ENCODE measurements around the gene AGTR1. TPM values are rescaled to one million over a fixed set of nuclear protein-coding genes. Genes with fewer than 3 reads are reported as not detected.

The AGTR1 gene
- 10 to 100 TPM in 1 of 2 donors, 1 to 10 TPM in 1; 5.3 to 16.5 TPM for total RNA-seq
- long read RNA-seq, partial matches to known transcripts: 0 of 3 reads
- long read RNA-seq, other reads (novel, unspliced or antisense): 2 of 3 reads

GRCh38 chr3:148697306-148698189 is at the start of gene AGTR1:
AGTR1 (plus strand) TSS chr3:148697903; CDS start chr3:148741036, 43,133 bp downstream.
- intact Hi-C loops (cut with DNase I): no loop called here
- ATAC-seq (peak; percentile 84 to 94), DNase-seq (peak; percentile 62)

- DNase-seq: no peak
- intact Hi-C loops (cut with DNase I): loop anchor here in 1 of 2 donors (10.0 kb wide), 1 partner anchor 56 kb away; no protein-coding TSS in a partner anchor
- peak in 1 of 2 donors; percentile 58 for ATAC-seq
Measured at GRCh38 chr3:148648685-148649352, 48.9 kb upstream of the AGTR1 start.

- DNase-seq: no peak
- intact Hi-C loops (cut with DNase I): no loop called here
- no peak for ATAC-seq
Measured at GRCh38 chr3:148651549-148651948, 46.2 kb upstream of the AGTR1 start.

GRCh38 chr3:148654433-148654832 is 43.3 kb upstream of the AGTR1 start:
- DNase-seq (no peak), ATAC-seq (no peak)
- intact Hi-C loops (cut with DNase I): no loop called here

GRCh38 chr3:148657470-148657869 is 40.2 kb upstream of the AGTR1 start:
- DNase-seq (no peak), ATAC-seq (no peak)
- intact Hi-C loops (cut with DNase I): no loop called here

GRCh38 chr3:148659512-148659911 is 38.2 kb upstream of the AGTR1 start:
- DNase-seq (no peak), ATAC-seq (no peak)
- intact Hi-C loops (cut with DNase I): no loop called here

GRCh38 chr3:148680289-148680688 is 17.4 kb upstream of the AGTR1 start:
- no peak for DNase-seq
- intact Hi-C loops (cut with DNase I): no loop called here
- no peak for ATAC-seq

- DNase-seq (no peak), ATAC-seq (no peak)
- intact Hi-C loops (cut with DNase I): no loop called here
Measured at GRCh38 chr3:148681080-148681479, 16.6 kb upstream of the AGTR1 start.

GRCh38 chr3:148682997-148683396 is 14.7 kb upstream of the AGTR1 start:
- DNase-seq: peak; percentile 46
- ATAC-seq: peak; percentile 83 to 90
- intact Hi-C loops (cut with DNase I): no loop called here

- ATAC-seq: no peak
- DNase-seq: no peak
- intact Hi-C loops (cut with DNase I): no loop called here
Measured at GRCh38 chr3:148694116-148694515, 3.6 kb upstream of the AGTR1 start.

GRCh38 chr3:148698190-148698810 is 597 bp downstream of the AGTR1 start:
- DNase-seq (no peak), ATAC-seq (peak; percentile 42 to 47)
- intact Hi-C loops (cut with DNase I): no loop called here

- ATAC-seq (no peak), DNase-seq (no peak)
- intact Hi-C loops (cut with DNase I): loop anchor here in 1 of 2 donors (10.0 kb wide), 1 partner anchor 61 kb away; no protein-coding TSS in a partner anchor
Measured at GRCh38 chr3:148705314-148705713, 7.6 kb downstream of the AGTR1 start.

GRCh38 chr3:148707601-148708380 is 10.1 kb downstream of the AGTR1 start:
- DNase-seq: no peak
- no peak for ATAC-seq
- intact Hi-C loops (cut with DNase I): loop anchor here in 1 of 2 donors (10.0 kb wide), 1 partner anchor 63 kb away; no protein-coding TSS in a partner anchor

- ATAC-seq (no peak), DNase-seq (no peak)
- intact Hi-C loops (cut with DNase I): loop anchor here in 1 of 2 donors (10.0 kb wide), 1 partner anchor 64 kb away; no protein-coding TSS in a partner anchor
Measured at GRCh38 chr3:148708409-148708808, 10.7 kb downstream of the AGTR1 start.

- no peak for ATAC-seq
- intact Hi-C loops (cut with DNase I): loop anchor here in 1 of 2 donors (10.0 kb wide), 1 partner anchor 65 kb away; no protein-coding TSS in a partner anchor
- no peak for DNase-seq
Measured at GRCh38 chr3:148709560-148710253, 12.0 kb downstream of the AGTR1 start.

GRCh38 chr3:148710665-148711064 is 13.0 kb downstream of the AGTR1 start:
- no peak for DNase-seq
- ATAC-seq: no peak
- intact Hi-C loops (cut with DNase I): no loop called here

- no peak for DNase-seq
- intact Hi-C loops (cut with DNase I): no loop called here
- ATAC-seq: no peak
Measured at GRCh38 chr3:148711981-148712666, 14.4 kb downstream of the AGTR1 start.

GRCh38 chr3:148714521-148714920 is 16.8 kb downstream of the AGTR1 start:
- ATAC-seq (no peak), DNase-seq (no peak)
- intact Hi-C loops (cut with DNase I): no loop called here

All from left cardiac atrium (tissue), 4 donors.